ENCODE results near the gene GLI3. TPM values are rescaled to one million over a fixed set of nuclear protein-coding genes. Genes with fewer than 3 reads are reported as not detected.

GLI3 gene
- total and polyA plus RNA-seq, 2 of the 8 experiments (the other 6 are each of a cell fraction or from before 2014, with no cell fraction given) = 8.0 to 31.1 TPM

DNA sequence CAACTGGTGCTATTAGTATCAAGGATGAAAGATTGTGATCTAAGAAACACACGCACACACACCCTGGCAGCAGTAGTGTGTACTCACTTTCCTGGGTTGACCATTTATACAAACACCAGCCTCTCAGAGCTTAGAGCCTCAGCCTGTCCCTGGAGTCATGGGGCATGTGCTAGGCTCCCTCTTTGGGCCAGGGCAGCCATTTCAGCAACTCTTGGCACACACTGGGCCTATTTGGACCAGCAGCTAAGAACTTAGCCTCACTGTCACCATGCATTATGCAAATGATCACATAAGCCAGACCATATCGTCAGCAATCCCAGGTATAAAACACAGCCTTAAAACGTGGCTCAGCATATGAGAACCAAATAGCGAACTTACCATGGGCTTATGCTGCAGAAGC, 51.3 kb downstream of the GLI3 start (continued):
- TF ChIP-seq, protein P1, sequence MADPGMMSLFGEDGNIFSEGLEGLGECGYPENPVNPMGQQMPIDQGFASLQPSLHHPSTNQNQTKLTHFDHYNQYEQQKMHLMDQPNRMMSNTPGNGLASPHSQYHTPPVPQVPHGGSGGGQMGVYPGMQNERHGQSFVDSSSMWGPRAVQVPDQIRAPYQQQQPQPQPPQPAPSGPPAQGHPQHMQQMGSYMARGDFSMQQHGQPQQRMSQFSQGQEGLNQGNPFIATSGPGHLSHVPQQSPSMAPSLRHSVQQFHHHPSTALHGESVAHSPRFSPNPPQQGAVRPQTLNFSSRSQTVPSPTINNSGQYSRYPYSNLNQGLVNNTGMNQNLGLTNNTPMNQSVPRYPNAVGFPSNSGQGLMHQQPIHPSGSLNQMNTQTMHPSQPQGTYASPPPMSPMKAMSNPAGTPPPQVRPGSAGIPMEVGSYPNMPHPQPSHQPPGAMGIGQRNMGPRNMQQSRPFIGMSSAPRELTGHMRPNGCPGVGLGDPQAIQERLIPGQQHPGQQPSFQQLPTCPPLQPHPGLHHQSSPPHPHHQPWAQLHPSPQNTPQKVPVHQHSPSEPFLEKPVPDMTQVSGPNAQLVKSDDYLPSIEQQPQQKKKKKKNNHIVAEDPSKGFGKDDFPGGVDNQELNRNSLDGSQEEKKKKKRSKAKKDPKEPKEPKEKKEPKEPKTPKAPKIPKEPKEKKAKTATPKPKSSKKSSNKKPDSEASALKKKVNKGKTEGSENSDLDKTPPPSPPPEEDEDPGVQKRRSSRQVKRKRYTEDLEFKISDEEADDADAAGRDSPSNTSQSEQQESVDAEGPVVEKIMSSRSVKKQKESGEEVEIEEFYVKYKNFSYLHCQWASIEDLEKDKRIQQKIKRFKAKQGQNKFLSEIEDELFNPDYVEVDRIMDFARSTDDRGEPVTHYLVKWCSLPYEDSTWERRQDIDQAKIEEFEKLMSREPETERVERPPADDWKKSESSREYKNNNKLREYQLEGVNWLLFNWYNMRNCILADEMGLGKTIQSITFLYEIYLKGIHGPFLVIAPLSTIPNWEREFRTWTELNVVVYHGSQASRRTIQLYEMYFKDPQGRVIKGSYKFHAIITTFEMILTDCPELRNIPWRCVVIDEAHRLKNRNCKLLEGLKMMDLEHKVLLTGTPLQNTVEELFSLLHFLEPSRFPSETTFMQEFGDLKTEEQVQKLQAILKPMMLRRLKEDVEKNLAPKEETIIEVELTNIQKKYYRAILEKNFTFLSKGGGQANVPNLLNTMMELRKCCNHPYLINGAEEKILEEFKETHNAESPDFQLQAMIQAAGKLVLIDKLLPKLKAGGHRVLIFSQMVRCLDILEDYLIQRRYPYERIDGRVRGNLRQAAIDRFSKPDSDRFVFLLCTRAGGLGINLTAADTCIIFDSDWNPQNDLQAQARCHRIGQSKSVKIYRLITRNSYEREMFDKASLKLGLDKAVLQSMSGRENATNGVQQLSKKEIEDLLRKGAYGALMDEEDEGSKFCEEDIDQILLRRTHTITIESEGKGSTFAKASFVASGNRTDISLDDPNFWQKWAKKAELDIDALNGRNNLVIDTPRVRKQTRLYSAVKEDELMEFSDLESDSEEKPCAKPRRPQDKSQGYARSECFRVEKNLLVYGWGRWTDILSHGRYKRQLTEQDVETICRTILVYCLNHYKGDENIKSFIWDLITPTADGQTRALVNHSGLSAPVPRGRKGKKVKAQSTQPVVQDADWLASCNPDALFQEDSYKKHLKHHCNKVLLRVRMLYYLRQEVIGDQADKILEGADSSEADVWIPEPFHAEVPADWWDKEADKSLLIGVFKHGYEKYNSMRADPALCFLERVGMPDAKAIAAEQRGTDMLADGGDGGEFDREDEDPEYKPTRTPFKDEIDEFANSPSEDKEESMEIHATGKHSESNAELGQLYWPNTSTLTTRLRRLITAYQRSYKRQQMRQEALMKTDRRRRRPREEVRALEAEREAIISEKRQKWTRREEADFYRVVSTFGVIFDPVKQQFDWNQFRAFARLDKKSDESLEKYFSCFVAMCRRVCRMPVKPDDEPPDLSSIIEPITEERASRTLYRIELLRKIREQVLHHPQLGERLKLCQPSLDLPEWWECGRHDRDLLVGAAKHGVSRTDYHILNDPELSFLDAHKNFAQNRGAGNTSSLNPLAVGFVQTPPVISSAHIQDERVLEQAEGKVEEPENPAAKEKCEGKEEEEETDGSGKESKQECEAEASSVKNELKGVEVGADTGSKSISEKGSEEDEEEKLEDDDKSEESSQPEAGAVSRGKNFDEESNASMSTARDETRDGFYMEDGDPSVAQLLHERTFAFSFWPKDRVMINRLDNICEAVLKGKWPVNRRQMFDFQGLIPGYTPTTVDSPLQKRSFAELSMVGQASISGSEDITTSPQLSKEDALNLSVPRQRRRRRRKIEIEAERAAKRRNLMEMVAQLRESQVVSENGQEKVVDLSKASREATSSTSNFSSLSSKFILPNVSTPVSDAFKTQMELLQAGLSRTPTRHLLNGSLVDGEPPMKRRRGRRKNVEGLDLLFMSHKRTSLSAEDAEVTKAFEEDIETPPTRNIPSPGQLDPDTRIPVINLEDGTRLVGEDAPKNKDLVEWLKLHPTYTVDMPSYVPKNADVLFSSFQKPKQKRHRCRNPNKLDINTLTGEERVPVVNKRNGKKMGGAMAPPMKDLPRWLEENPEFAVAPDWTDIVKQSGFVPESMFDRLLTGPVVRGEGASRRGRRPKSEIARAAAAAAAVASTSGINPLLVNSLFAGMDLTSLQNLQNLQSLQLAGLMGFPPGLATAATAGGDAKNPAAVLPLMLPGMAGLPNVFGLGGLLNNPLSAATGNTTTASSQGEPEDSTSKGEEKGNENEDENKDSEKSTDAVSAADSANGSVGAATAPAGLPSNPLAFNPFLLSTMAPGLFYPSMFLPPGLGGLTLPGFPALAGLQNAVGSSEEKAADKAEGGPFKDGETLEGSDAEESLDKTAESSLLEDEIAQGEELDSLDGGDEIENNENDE (IDR thresholded peaks at IDR 0.05; ENCODE audit: insufficient replicate concordance, low read length) = no peak
- no peak for TF ChIP-seq ASH2L (IDR thresholded peaks at IDR 0.05; ENCODE audit: low read length)
- no peak for TF ChIP-seq TAF7 (optimal IDR thresholded peaks at IDR 0.05; ENCODE audit: borderline replicate concordance, low read depth, low read length)
- TF ChIP-seq POLR2AphosphoS5 (IDR thresholded peaks at IDR 0.05; ENCODE audit: low read depth, low read length) = no peak
- TF ChIP-seq POLR2A (IDR thresholded peaks at IDR 0.05; ENCODE audit: control extremely low read depth in 1 of 2, low read depth in 2 of 2, low read length in 2 of 2) = no peak
- TF ChIP-seq SRF (IDR thresholded peaks at IDR 0.05; ENCODE audit: low read depth, low read length) = no peak
- TF ChIP-seq TAF1 (IDR thresholded peaks at IDR 0.05; ENCODE audit: low read depth, low read length) = no peak
